IPS DF 6.9 (cell line): ENCODE measurements around the gene ZBTB40.

Experiments used
- DNase-seq: peaks from one replicate; pipeline ENCODE4 v3.0.0-alpha.2; 2013; ENCODE audit warnings: low read depth, low spot score
- H3K27ac ChIP-seq: one replicate; pipeline ENCODE4 v1.5.1; 2013; ENCODE audit warnings: low read length, control low read depth
- H3K27me3 ChIP-seq: 2 replicates; pipeline ENCODE4 v1.6.1; 2013; ENCODE audit warnings: mild to moderate bottlenecking, low read length; ENCODE audit not compliant: control insufficient read depth, insufficient read depth
- H3K36me3 ChIP-seq: 2 replicates; pipeline ENCODE4 v1.6.1; 2013; ENCODE audit warnings: low read length; ENCODE audit not compliant: control insufficient read depth, insufficient read depth
- H3K4me1 ChIP-seq: 2 replicates; pipeline ENCODE4 v1.6.1; 2013; ENCODE audit warnings: low read length; ENCODE audit not compliant: control insufficient read depth, insufficient read depth
- H3K4me3 ChIP-seq: 2 replicates; pipeline ENCODE4 v1.5.1; 2013; ENCODE audit warnings: mild to moderate bottlenecking, low read length
- H3K9me3 ChIP-seq: 2 replicates; pipeline ENCODE4 v1.6.1; 2013; ENCODE audit warnings: low read length, inconsistent platforms; ENCODE audit not compliant: control insufficient read depth, insufficient read depth
- WGBS: extraction: QIAGEN DNeasy Blood & Tissue Kit; methylation state at CpG from one replicate; pipeline ENCODE4 v1.1.7; 2013; ENCODE audit warnings: mixed read lengths, missing lambda C conversion rate; ENCODE audit not compliant: insufficient read length, insufficient coverage; 5-methylcytosine and 5-hydroxymethylcytosine counted together

ZBTB40 gene

GRCh38 chr1:22553104-22553880 is 101.6 kb downstream of the ZBTB40 start:
- H3K27ac ChIP-seq = no peak overlapping the region
- H3K4me1 ChIP-seq = peaks cover 11% of the 10 kb centered on the region
- H3K27me3 ChIP-seq = no peaks in the 10 kb centered on the region
- no peaks in the 10 kb centered on the region for H3K36me3 ChIP-seq
- no peak overlapping the region for H3K4me3 ChIP-seq
- H3K9me3 ChIP-seq = no peaks in the 10 kb centered on the region
- WGBS = no CpG with 5 or more reads among the region's 18 CpGs
- DNase-seq = no peak

GRCh38 chr1:22553991-22554522 is 102.4 kb downstream of the ZBTB40 start:
- H3K9me3 ChIP-seq = no peaks in the 10 kb centered on the region
- no peaks in the 10 kb centered on the region for H3K27me3 ChIP-seq
- H3K4me1 ChIP-seq = peaks cover 11% of the 10 kb centered on the region
- no peak overlapping the region for H3K27ac ChIP-seq
- DNase-seq = no peak
- no peak overlapping the region for H3K4me3 ChIP-seq
- no CpG with 5 or more reads among the region's 8 CpGs for WGBS
- H3K36me3 ChIP-seq = no peaks in the 10 kb centered on the region

- Histone ChIP-seq H3K4me1 (peaks cover 11% of the 10 kb centered on the region), H3K9me3 (no peaks in the 10 kb centered on the region), H3K27me3 (no peaks in the 10 kb centered on the region), H3K4me3 (no peak overlapping the region), H3K27ac (no peak overlapping the region), H3K36me3 (no peaks in the 10 kb centered on the region)
- DNase-seq = no peak
- WGBS = no CpG with 5 or more reads among the region's 3 CpGs
Observed at GRCh38 chr1:22555371-22555656, 103.7 kb downstream of the ZBTB40 start.

GRCh38 chr1:22556391-22557104 is 104.9 kb downstream of the ZBTB40 start:
- Histone ChIP-seq H3K9me3 (no peaks in the 10 kb centered on the region), H3K27ac (no peak overlapping the region), H3K4me1 (peaks cover 11% of the 10 kb centered on the region), H3K36me3 (no peaks in the 10 kb centered on the region), H3K27me3 (no peaks in the 10 kb centered on the region), H3K4me3 (no peak overlapping the region)
- DNase-seq = peak; percentile 70
- no CpG with 5 or more reads among the region's 13 CpGs for WGBS

- no peaks in the 10 kb centered on the region for H3K36me3 ChIP-seq
- H3K9me3 ChIP-seq = no peaks in the 10 kb centered on the region
- peaks cover 5% of the 10 kb centered on the region; the same call in 1 of the 2 replicates for H3K27me3 ChIP-seq
- no peak overlapping the region for H3K4me3 ChIP-seq
- DNase-seq = no peak
- peaks cover 11% of the 10 kb centered on the region for H3K4me1 ChIP-seq
- H3K27ac ChIP-seq = no peak overlapping the region
- WGBS = no CpG with 5 or more reads among the region's 5 CpGs
Observed at GRCh38 chr1:22557341-22557950, 105.8 kb downstream of the ZBTB40 start.

- Histone ChIP-seq H3K36me3 (no peaks in the 10 kb centered on the region), H3K9me3 (no peaks in the 10 kb centered on the region), H3K27me3 (peaks cover 15% of the 10 kb centered on the region; the same call in 1 of the 2 replicates), H3K27ac (no peak within 1 kb of the TSS), H3K4me3 (peak within 1 kb of the TSS; percentile 44; the same call in 1 of the 2 replicates), H3K4me1 (peaks cover 3% of the 10 kb centered on the region)
- WGBS = no CpG with 5 or more reads among the region's 81 CpGs
- DNase-seq = no peak
Observed at GRCh38 chr1:22562584-22563583, 111.2 kb downstream of the ZBTB40 start, which contains the start of gene EPHA8. TSS of gene EPHA8 (plus strand) at chr1:22563489. CDS start at chr1:22563636, 147 bp downstream.

GRCh38 chr1:22563671-22564602 is 112.3 kb downstream of the ZBTB40 start:
- Histone ChIP-seq H3K4me1 (peaks cover 3% of the 10 kb centered on the region), H3K36me3 (no peaks in the 10 kb centered on the region), H3K27me3 (peaks cover 15% of the 10 kb centered on the region; the same call in 1 of the 2 replicates), H3K9me3 (no peaks in the 10 kb centered on the region), H3K4me3 (peak overlapping the region; percentile 44; the same call in 1 of the 2 replicates), H3K27ac (no peak overlapping the region)
- WGBS = no CpG with 5 or more reads among the region's 57 CpGs
- no peak for DNase-seq

GRCh38 chr1:22566161-22566560 is 114.5 kb downstream of the ZBTB40 start:
- Histone ChIP-seq H3K27me3 (peaks cover 15% of the 10 kb centered on the region; the same call in 1 of the 2 replicates), H3K36me3 (no peaks in the 10 kb centered on the region)
- WGBS = no CpG with 5 or more reads among the region's 14 CpGs

GRCh38 chr1:22567197-22567596 is 115.5 kb downstream of the ZBTB40 start:
- no peak overlapping the region for H3K27ac ChIP-seq
- H3K4me3 ChIP-seq = no peak overlapping the region
- no peak for DNase-seq
- peaks cover 12% of the 10 kb centered on the region; the same call in 1 of the 2 replicates for H3K27me3 ChIP-seq
- H3K4me1 ChIP-seq = peaks cover 5% of the 10 kb centered on the region
- no peaks in the 10 kb centered on the region for H3K9me3 ChIP-seq
- WGBS = no CpG with 5 or more reads among the region's 14 CpGs
- H3K36me3 ChIP-seq = no peaks in the 10 kb centered on the region

More at GRCh38 chr1:22566161-22566560, 114.5 kb downstream of the ZBTB40 start:
- H3K27ac ChIP-seq = no peak overlapping the region
- DNase-seq = no peak
- H3K4me1 ChIP-seq = peaks cover 5% of the 10 kb centered on the region
- H3K4me3 ChIP-seq = no peak overlapping the region
- no peaks in the 10 kb centered on the region for H3K9me3 ChIP-seq
